GM19351 (cell line): ENCODE results near the gene FDX2.

Experiments used
- ATAC-seq: cut with Tn5 transposase; IDR thresholded peaks from one replicate; pipeline ENCODE4 v1.9.1; 2021; ENCODE audit warnings: mild to moderate bottlenecking, moderate library complexity; ENCODE audit not compliant: unreplicated experiment

Gene FDX2

GRCh38 chr19:10306327-10306726 lies 9.5 kb downstream of the FDX2 start:
- no peak for ATAC-seq

GRCh38 chr19:10305139-10305806 lies 10.5 kb downstream of the FDX2 start:
- no peak for ATAC-seq

- ATAC-seq = no peak
Measured at GRCh38 chr19:10299545-10300458, 16.0 kb downstream of the FDX2 start.

- ATAC-seq = no peak
Measured at GRCh38 chr19:10295847-10296591, 19.8 kb downstream of the FDX2 start.

- no peak for ATAC-seq
Measured at GRCh38 chr19:10295305-10295846, 20.4 kb downstream of the FDX2 start.

- no peak for ATAC-seq
Measured at GRCh38 chr19:10294368-10294697, 21.5 kb downstream of the FDX2 start.

- no peak for ATAC-seq
Measured at GRCh38 chr19:10293637-10294367, 22.0 kb downstream of the FDX2 start.

- ATAC-seq = no peak
Measured at GRCh38 chr19:10292789-10293636, 22.8 kb downstream of the FDX2 start.

GRCh38 chr19:10292206-10292788 lies 23.5 kb downstream of the FDX2 start:
- ATAC-seq = peak; percentile 60

- ATAC-seq = no peak
Measured at GRCh38 chr19:10291554-10292205, 24.1 kb downstream of the FDX2 start.

GRCh38 chr19:10290876-10291553 lies 24.8 kb downstream of the FDX2 start:
- no peak for ATAC-seq

GRCh38 chr19:10290357-10290875 lies 25.4 kb downstream of the FDX2 start:
- no peak for ATAC-seq

- ATAC-seq = no peak
Measured at GRCh38 chr19:10289836-10290356, 25.9 kb downstream of the FDX2 start, which contains the start of gene ICAM5. Gene ICAM5, plus strand, starts transcription at chr19:10289952. Its CDS starts 92 bp downstream, at chr19:10290044.

GRCh38 chr19:10289167-10289835 lies 26.5 kb downstream of the FDX2 start:
- no peak for ATAC-seq

GRCh38 chr19:10288662-10289166 lies 27.1 kb downstream of the FDX2 start:
- no peak for ATAC-seq

GRCh38 chr19:10286803-10287737 lies 28.7 kb downstream of the FDX2 start, which contains the start of gene ICAM4:
Gene ICAM4, plus strand, starts transcription at chr19:10286955. Its CDS starts 58 bp downstream, at chr19:10287013.
- no peak for ATAC-seq
